ENCODE results near the gene C22orf23.

C22orf23 gene

GRCh38 chr22:37953437-37954179 is at the start of gene C22orf23, which contains the start of gene POLR2F:
Gene C22orf23 (minus strand): TSS chr22:37953601. CDS start chr22:37953149, 452 bp downstream.
Gene POLR2F (plus strand): TSS chr22:37953699. CDS start chr22:37953788, 89 bp downstream.
- peak; percentile 97 for DNase-seq

- peak; percentile 7 for DNase-seq
Observed at GRCh38 chr22:37999640-38000272, 46.4 kb upstream of the C22orf23 start.

GRCh38 chr22:37999236-37999635 is 45.8 kb upstream of the C22orf23 start:
- DNase-seq = no peak

- no peak for DNase-seq
Observed at GRCh38 chr22:37998543-37998942, 45.1 kb upstream of the C22orf23 start.

- DNase-seq = no peak
Observed at GRCh38 chr22:37996515-37997246, 43.3 kb upstream of the C22orf23 start.

- DNase-seq = no peak
Observed at GRCh38 chr22:37996079-37996478, 42.7 kb upstream of the C22orf23 start.

- DNase-seq = no peak
Observed at GRCh38 chr22:37995460-37995859, 42.1 kb upstream of the C22orf23 start.

GRCh38 chr22:37994982-37995381 is 41.6 kb upstream of the C22orf23 start:
- no peak for DNase-seq

- no peak for DNase-seq
Observed at GRCh38 chr22:37994049-37994448, 40.6 kb upstream of the C22orf23 start.

GRCh38 chr22:37991731-37992442 is 38.5 kb upstream of the C22orf23 start:
- no peak for DNase-seq

GRCh38 chr22:37990862-37991261 is 37.5 kb upstream of the C22orf23 start:
- no peak for DNase-seq

GRCh38 chr22:37990301-37990700 is 36.9 kb upstream of the C22orf23 start:
- DNase-seq = no peak

GRCh38 chr22:37989146-37990045 is 36.0 kb upstream of the C22orf23 start:
- DNase-seq = no peak

GRCh38 chr22:37986371-37986770 is 33.0 kb upstream of the C22orf23 start:
- DNase-seq = no peak

GRCh38 chr22:37985751-37986281 is 32.4 kb upstream of the C22orf23 start:
- no peak for DNase-seq

GRCh38 chr22:37985050-37985585 is 31.7 kb upstream of the C22orf23 start:
- no peak for DNase-seq

GRCh38 chr22:37983860-37984791 is 30.7 kb upstream of the C22orf23 start, which contains the start of gene SOX10:
Gene SOX10 (minus strand): TSS chr22:37984555. CDS start chr22:37983784, 771 bp downstream.
- DNase-seq = no peak

- peak; percentile 4 for DNase-seq
Observed at GRCh38 chr22:37982938-37983859, 29.8 kb upstream of the C22orf23 start.
